ENCODE measurements around the gene WAC.
"Not testable (repeated sequence)": the region's sequence is repeated elsewhere in the genome, so short reads cannot be mapped to it uniquely, and the experiment has no call there.

- TF ChIP-seq, protein P1, sequence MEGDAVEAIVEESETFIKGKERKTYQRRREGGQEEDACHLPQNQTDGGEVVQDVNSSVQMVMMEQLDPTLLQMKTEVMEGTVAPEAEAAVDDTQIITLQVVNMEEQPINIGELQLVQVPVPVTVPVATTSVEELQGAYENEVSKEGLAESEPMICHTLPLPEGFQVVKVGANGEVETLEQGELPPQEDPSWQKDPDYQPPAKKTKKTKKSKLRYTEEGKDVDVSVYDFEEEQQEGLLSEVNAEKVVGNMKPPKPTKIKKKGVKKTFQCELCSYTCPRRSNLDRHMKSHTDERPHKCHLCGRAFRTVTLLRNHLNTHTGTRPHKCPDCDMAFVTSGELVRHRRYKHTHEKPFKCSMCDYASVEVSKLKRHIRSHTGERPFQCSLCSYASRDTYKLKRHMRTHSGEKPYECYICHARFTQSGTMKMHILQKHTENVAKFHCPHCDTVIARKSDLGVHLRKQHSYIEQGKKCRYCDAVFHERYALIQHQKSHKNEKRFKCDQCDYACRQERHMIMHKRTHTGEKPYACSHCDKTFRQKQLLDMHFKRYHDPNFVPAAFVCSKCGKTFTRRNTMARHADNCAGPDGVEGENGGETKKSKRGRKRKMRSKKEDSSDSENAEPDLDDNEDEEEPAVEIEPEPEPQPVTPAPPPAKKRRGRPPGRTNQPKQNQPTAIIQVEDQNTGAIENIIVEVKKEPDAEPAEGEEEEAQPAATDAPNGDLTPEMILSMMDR (IDR thresholded peaks at IDR 0.05; ENCODE audit: low read length): not testable (repeated sequence)
- TF ChIP-seq EZH2 (IDR thresholded peaks at IDR 0.05; ENCODE audit: borderline replicate concordance, low read length): not testable (repeated sequence)
Measured at GRCh38 chr10:28609636-28610035, 76.7 kb downstream of the WAC start.
